ENCODE data around the gene CCDC63.

The CCDC63 gene

DNA sequence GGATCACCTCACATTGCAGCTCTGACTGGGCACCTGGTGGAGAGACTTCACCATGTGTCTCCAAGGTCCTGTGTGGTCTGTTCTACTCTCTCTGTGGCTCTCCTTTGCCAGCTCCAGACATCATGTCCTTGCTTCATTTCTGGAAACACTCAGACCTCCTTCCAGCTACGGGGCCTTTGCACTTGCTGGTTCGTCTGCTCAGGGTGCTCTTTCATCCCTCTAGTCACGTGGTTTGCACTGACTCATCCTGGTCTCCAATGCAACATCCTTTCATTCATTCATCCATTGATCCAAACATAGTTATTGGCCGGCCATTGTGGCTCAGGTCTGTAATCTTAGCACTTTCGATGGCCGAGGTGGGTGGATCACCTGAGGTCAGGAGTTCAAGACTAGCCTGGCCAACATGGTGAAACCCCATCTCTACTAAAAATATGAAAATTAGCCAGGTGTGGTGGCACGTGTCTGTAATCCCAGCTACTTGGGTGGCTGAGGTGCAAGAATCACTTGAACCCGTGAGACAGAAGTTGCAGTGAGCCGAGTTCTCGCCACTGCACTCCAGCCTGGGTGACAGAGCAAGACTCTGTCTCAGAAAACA is 23.9 kb upstream of the CCDC63 start:
- no peak for TF ChIP-seq TEAD4 (IDR thresholded peaks at IDR 0.05)
- no peak for TF ChIP-seq CREB1 (IDR thresholded peaks at IDR 0.05; ENCODE audit: low read depth)
- TF ChIP-seq, protein P1, sequence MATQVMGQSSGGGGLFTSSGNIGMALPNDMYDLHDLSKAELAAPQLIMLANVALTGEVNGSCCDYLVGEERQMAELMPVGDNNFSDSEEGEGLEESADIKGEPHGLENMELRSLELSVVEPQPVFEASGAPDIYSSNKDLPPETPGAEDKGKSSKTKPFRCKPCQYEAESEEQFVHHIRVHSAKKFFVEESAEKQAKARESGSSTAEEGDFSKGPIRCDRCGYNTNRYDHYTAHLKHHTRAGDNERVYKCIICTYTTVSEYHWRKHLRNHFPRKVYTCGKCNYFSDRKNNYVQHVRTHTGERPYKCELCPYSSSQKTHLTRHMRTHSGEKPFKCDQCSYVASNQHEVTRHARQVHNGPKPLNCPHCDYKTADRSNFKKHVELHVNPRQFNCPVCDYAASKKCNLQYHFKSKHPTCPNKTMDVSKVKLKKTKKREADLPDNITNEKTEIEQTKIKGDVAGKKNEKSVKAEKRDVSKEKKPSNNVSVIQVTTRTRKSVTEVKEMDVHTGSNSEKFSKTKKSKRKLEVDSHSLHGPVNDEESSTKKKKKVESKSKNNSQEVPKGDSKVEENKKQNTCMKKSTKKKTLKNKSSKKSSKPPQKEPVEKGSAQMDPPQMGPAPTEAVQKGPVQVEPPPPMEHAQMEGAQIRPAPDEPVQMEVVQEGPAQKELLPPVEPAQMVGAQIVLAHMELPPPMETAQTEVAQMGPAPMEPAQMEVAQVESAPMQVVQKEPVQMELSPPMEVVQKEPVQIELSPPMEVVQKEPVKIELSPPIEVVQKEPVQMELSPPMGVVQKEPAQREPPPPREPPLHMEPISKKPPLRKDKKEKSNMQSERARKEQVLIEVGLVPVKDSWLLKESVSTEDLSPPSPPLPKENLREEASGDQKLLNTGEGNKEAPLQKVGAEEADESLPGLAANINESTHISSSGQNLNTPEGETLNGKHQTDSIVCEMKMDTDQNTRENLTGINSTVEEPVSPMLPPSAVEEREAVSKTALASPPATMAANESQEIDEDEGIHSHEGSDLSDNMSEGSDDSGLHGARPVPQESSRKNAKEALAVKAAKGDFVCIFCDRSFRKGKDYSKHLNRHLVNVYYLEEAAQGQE (IDR thresholded peaks at IDR 0.05; ENCODE audit: low read depth): no peak
- TF ChIP-seq EP300 (IDR thresholded peaks at IDR 0.05; ENCODE audit: borderline replicate concordance): no peak
- no peak for TF ChIP-seq NFIC (IDR thresholded peaks at IDR 0.05)
- no peak for TF ChIP-seq RAD21 (IDR thresholded peaks at IDR 0.05; ENCODE audit: low read depth)
- TF ChIP-seq ZBTB7A (IDR thresholded peaks at IDR 0.05; ENCODE audit: low read depth): no peak
- TF ChIP-seq YY1 (IDR thresholded peaks at IDR 0.05; ENCODE audit: low read depth): no peak
- TF ChIP-seq, protein P2, sequence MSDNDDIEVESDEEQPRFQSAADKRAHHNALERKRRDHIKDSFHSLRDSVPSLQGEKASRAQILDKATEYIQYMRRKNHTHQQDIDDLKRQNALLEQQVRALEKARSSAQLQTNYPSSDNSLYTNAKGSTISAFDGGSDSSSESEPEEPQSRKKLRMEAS (IDR thresholded peaks at IDR 0.05): no peak
- TF ChIP-seq, protein P3, sequence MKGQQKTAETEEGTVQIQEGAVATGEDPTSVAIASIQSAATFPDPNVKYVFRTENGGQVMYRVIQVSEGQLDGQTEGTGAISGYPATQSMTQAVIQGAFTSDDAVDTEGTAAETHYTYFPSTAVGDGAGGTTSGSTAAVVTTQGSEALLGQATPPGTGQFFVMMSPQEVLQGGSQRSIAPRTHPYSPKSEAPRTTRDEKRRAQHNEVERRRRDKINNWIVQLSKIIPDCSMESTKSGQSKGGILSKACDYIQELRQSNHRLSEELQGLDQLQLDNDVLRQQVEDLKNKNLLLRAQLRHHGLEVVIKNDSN (IDR thresholded peaks at IDR 0.05): no peak
- TF ChIP-seq TAF1 (IDR thresholded peaks at IDR 0.05; ENCODE audit: low read depth): no peak
- no peak for TF ChIP-seq FOXM1 (IDR thresholded peaks at IDR 0.05; ENCODE audit: borderline replicate concordance, low read depth)

DNA sequence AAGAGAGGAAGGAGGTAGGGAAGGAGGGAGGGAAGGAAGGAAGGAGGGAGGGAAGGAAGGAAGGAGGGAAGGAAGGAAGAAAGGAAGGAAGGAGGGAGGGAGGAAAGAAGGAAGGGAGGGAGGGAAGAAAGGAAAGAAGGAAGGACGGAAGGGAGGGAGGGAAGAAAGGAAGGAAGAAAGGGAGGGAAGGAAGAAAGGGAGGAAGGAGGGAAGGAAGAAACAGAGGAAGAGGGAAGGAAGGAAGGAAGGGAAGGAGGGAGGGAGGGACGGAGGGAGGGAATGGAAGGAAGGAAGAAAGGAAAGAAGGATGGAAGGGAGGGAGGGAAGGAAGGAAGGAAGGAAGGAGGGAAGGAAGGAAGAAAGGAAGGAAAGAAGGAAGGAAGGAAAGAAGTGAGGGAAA is 22.4 kb upstream of the CCDC63 start:
- TF ChIP-seq CREB1 (IDR thresholded peaks at IDR 0.05; ENCODE audit: low read depth) (no peak), ZBTB7A (IDR thresholded peaks at IDR 0.05; ENCODE audit: low read depth) (no peak), TCF12 (IDR thresholded peaks at IDR 0.05; ENCODE audit: low read depth) (no peak), TEAD4 (IDR thresholded peaks at IDR 0.05) (no peak), CEBPB (IDR thresholded peaks at IDR 0.05) (no peak)
- TF ChIP-seq, protein P1 (IDR thresholded peaks at IDR 0.05; ENCODE audit: low read depth): no peak
- TF ChIP-seq, protein P3 (IDR thresholded peaks at IDR 0.05): no peak

DNA sequence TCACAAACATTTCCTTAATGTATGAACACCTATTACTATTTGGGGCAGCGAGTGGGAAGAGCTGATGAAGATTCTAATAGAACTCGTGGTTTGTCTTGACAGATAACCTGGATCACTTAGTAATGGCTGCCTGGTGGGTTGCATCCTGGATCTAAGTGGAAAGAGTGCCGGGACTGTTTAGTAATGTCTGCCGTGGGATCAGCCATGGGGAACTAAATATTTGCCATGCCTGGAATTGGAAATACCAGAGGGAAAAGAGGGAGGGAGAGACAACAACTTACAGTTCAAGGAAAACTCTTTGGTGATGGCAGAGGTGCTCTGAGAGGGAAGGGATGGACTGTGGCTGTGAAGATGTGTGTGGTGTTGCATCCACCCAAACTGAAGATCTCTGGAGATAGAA is 21.3 kb upstream of the CCDC63 start:
- TF ChIP-seq TAF1 (IDR thresholded peaks at IDR 0.05; ENCODE audit: low read depth) (no peak), YY1 (IDR thresholded peaks at IDR 0.05; ENCODE audit: low read depth) (no peak), EGR1 (IDR thresholded peaks at IDR 0.05) (no peak), FOXM1 (IDR thresholded peaks at IDR 0.05; ENCODE audit: borderline replicate concordance, low read depth) (no peak), ZBTB7A (IDR thresholded peaks at IDR 0.05; ENCODE audit: low read depth) (no peak), CEBPB (IDR thresholded peaks at IDR 0.05) (no peak)
- TF ChIP-seq, protein P1 (IDR thresholded peaks at IDR 0.05; ENCODE audit: low read depth): no peak
- TF ChIP-seq, protein P3 (IDR thresholded peaks at IDR 0.05): no peak

DNA sequence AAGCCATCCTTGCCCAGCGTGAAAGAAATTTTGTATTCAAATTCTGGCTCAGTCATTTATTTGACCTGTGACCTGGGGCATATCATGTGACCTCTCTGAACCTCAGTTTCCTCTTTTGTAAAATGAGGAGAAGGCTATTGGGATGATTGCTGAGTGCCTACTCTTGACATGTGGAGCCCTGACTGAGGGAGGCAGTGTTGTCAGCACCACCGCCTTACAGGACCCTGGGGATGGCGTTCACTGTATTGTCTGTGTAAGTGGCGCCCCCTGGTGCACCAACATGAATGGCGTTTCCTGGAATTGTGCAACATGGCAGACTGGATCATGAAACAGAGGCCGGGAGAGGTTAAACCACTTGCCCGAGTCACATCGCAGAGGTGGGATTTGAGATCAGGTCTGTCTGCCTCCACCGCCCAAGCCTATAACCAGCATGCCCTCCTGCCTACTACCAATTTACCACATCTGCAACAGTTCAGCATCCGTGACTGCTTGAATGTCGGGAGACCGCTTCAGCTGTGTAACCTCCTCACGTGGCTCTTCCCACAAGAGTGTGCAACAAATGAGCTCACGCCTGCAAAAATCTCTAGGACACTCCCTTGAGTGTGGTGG is 20.1 kb upstream of the CCDC63 start:
- TF ChIP-seq, protein P3 (IDR thresholded peaks at IDR 0.05): no peak
- TF ChIP-seq TCF12 (IDR thresholded peaks at IDR 0.05; ENCODE audit: low read depth) (no peak), TEAD4 (IDR thresholded peaks at IDR 0.05) (no peak), NFIC (IDR thresholded peaks at IDR 0.05) (no peak), YY1 (IDR thresholded peaks at IDR 0.05; ENCODE audit: low read depth) (peak; percentile 75), ZBTB7A (IDR thresholded peaks at IDR 0.05; ENCODE audit: low read depth) (no peak), EP300 (IDR thresholded peaks at IDR 0.05; ENCODE audit: borderline replicate concordance) (no peak), EGR1 (IDR thresholded peaks at IDR 0.05) (no peak), FOXM1 (IDR thresholded peaks at IDR 0.05; ENCODE audit: borderline replicate concordance, low read depth) (no peak), RAD21 (IDR thresholded peaks at IDR 0.05; ENCODE audit: low read depth) (peak; percentile 94), CREB1 (IDR thresholded peaks at IDR 0.05; ENCODE audit: low read depth) (no peak), CEBPB (IDR thresholded peaks at IDR 0.05) (peak; percentile 97)
- TF ChIP-seq, protein P1 (IDR thresholded peaks at IDR 0.05; ENCODE audit: low read depth): no peak
- TF ChIP-seq, protein P2 (IDR thresholded peaks at IDR 0.05): no peak

All from Ishikawa (cell line).